IPS-11a (cell line): ENCODE data around the gene UGT2B10.

Source experiments
- H3K4me3 ChIP-seq: one replicate; pipeline ENCODE4 v1.5.1; 2013; ENCODE audit warnings: low read depth, low read length, control low read depth

UGT2B10 gene

DNA sequence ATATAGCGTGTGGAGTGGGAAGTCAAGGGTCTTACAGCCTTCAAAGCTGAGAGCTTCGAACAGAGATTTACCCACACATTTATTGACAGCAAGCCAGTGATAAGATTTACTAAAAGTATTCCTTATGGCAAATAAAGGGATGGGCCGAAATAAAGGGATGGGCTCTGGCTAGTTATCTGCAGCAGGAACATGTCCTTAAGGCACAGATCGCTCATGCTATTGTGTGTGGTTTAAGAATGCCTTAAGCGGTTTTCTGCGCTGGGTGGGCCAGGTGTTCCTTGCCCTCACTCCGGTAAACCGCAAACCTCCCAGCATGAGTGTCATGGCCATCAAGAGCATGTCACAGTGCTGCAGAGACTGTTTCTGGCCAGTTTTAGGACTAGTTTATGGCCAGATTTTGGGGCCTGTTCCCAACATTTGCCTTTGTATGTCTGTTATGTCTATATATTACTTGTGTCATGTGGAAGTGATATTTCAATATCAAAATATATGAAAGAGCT, 53.5 kb downstream of the UGT2B10 start:
- no peak overlapping the region for H3K4me3 ChIP-seq

- no peak overlapping the region for H3K4me3 ChIP-seq
Measured at GRCh38 chr4:68871809-68872642, 56.2 kb downstream of the UGT2B10 start.

- no peak overlapping the region for H3K4me3 ChIP-seq
Measured at GRCh38 chr4:68872643-68873502, 57.1 kb downstream of the UGT2B10 start.

- no peak overlapping the region for H3K4me3 ChIP-seq
Measured at GRCh38 chr4:68874507-68874906, 58.7 kb downstream of the UGT2B10 start.

DNA sequence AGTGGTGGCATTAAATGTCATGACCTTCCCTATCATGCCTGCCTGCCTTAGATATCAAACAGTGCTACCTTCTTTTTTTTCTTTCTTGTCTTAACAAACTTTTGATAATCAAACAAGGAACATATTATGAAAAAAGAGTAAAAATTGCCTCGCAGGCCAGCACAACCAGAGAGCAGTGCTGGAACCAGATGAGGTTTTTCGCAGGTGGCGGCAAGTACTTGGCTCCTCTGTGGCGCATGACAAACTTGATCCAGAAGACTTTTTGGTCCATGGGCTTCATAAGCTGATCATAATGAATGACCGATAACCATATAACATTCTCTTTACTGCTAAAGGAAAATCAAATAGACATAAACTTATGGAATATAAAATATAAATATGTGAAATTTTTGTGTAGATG, 61.8 kb downstream of the UGT2B10 start:
- no peak overlapping the region for H3K4me3 ChIP-seq

- no peak overlapping the region for H3K4me3 ChIP-seq
Measured at GRCh38 chr4:68878048-68878447, 62.3 kb downstream of the UGT2B10 start.
